Measurements from ENCODE around the gene C6orf141.

DNA sequence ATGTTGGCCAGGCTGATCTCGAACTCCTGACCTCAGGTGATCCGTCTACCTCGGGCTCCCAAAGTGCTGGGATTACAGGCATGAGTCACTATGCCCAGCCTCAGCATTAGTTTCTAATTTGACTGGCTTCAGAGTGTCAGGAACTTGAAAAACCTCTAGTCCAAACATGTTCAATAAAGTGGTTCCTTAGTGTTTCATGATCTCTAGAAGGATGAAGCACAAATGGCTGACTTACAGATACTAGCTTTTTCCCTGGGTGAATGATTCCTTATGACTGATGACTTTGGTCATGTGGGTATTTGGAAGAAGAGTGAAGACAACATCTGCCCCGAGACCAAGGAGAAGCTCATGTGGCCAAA is 34.3 kb upstream of the C6orf141 start:
- TF ChIP-seq POLR2A (IDR thresholded peaks at IDR 0.05; ENCODE audit: low read depth, low read length) (no peak), POLR2AphosphoS5 (IDR thresholded peaks at IDR 0.05; ENCODE audit: low read depth, low read length) (no peak), TAF1 (IDR thresholded peaks at IDR 0.05; ENCODE audit: low read depth, low read length) (no peak), POU2F2 (IDR thresholded peaks at IDR 0.05; ENCODE audit: low read depth, low read length) (no peak), SPI1 (IDR thresholded peaks at IDR 0.05; ENCODE audit: low read depth, low read length) (no peak)

Data from GM12891 (cell line).